H1 (cell line): ENCODE data around the gene NR1I3. TPM values are rescaled to one million over a fixed set of nuclear protein-coding genes. Genes with fewer than 3 reads are reported as not detected.

Experiments
- CTCF ChIA-PET: fragments of 300-600 bp; sonication (Branson Sonifier 250); formaldehyde crosslinking; loops from one replicate; lab custom pipeline; 2021; ENCODE audit not compliant: partially characterized antibody; lab: Charles Lee
- POLR2A ChIA-PET: fragments of 300-600 bp; sonication (Branson Sonifier 250); formaldehyde crosslinking; loops from one replicate; lab custom pipeline; 2021; ENCODE audit warnings: inconsistent platforms; ENCODE audit not compliant: partially characterized antibody; lab: Charles Lee
- DNase-seq, 2 experiments: peaks; one replicate each; pipeline versions ENCODE4 v3.0.0 to v3.0.0-alpha.2; 2010 to 2022; ENCODE audit warnings: low spot score in 2 of 2, low read depth in 1 of 2, mixed read lengths in 1 of 2
- FAIRE-seq: peaks from 2 replicates; lab custom pipeline; 2011; peaks lifted over from hg19 to GRCh38; lab: Jason Lieb, UNC
- H2AFZ ChIP-seq: 2 replicates; pipeline ENCODE4 v1.8.1; 2012; ENCODE audit warnings: low read length, inconsistent platforms
- H2AK5ac ChIP-seq: 2 replicates; pipeline ENCODE4 v1.6.1; 2013; ENCODE audit warnings: low read depth, low read length
- H2BK120ac ChIP-seq: replicated peaks from 2 replicates; pipeline ENCODE3; 2013; ENCODE audit warnings: low read depth, low read length, inconsistent platforms
- H2BK12ac ChIP-seq: 2 replicates; pipeline ENCODE4 v1.6.1; 2013; ENCODE audit warnings: low read depth, low read length
- H2BK15ac ChIP-seq: 2 replicates; pipeline ENCODE4 v1.6.1; 2013; ENCODE audit warnings: low read length
- H2BK20ac ChIP-seq: 2 replicates; pipeline ENCODE4 v1.6.1; 2013; ENCODE audit warnings: low read length
- H2BK5ac ChIP-seq: 2 replicates; pipeline ENCODE4 v1.6.1; 2013; ENCODE audit warnings: low read depth, low read length
- H3K14ac ChIP-seq: 2 replicates; pipeline ENCODE4 v1.6.1; 2013; ENCODE audit warnings: inconsistent platforms; ENCODE audit not compliant: insufficient read length
- H3K18ac ChIP-seq: 2 replicates; pipeline ENCODE4 v1.6.1; 2013; ENCODE audit warnings: low read length; ENCODE audit errors: extremely low read depth
- H3K23ac ChIP-seq: 2 replicates; pipeline ENCODE4 v1.6.1; 2013; ENCODE audit warnings: inconsistent platforms; ENCODE audit not compliant: insufficient read length
- H3K23me2 ChIP-seq: 2 replicates; pipeline ENCODE4 v1.6.1; 2013; ENCODE audit warnings: low read depth, low read length
- H3K27ac ChIP-seq: 2 replicates; pipeline ENCODE4 v1.6.1; 2011; ENCODE audit warnings: low read depth, low read length, inconsistent platforms
- H3K27me3 ChIP-seq, 4 experiments: replicated peaks in 1 of 4; 1 replicate in 1 of 4; 2 replicates in 3 of 4; pipeline versions ENCODE4 v1.6.1 to v1.8.1; 2011 to 2013; ENCODE audit warnings: low read length in 3 of 4, mild to moderate bottlenecking in 3 of 4, inconsistent platforms in 2 of 4, mixed read lengths in 2 of 4, moderate library complexity in 1 of 4; ENCODE audit not compliant: control insufficient read depth in 3 of 4, insufficient read depth in 3 of 4; ENCODE audit errors: extremely low read depth in 1 of 4
- H3K36me3 ChIP-seq, 4 experiments: 2 replicates each; pipeline versions ENCODE4 v1.6.1 to v1.8.1; 2011 to 2013; ENCODE audit warnings: mild to moderate bottlenecking in 4 of 4, low read length in 3 of 4, moderate library complexity in 2 of 4, control low read depth in 1 of 4, inconsistent platforms in 1 of 4; ENCODE audit not compliant: insufficient read depth in 4 of 4, control insufficient read depth in 2 of 4
- H3K4ac ChIP-seq: replicated peaks from 2 replicates; pipeline ENCODE3; 2013; ENCODE audit warnings: low read length, low read depth, mixed read lengths, inconsistent platforms; ENCODE audit not compliant: insufficient read length
- H3K4me1 ChIP-seq, 4 experiments: replicated peaks in 1 of 4; 1 replicate in 1 of 4; 2 replicates in 3 of 4; pipeline versions ENCODE4 v1.6.1 to v1.8.1; 2011 to 2013; ENCODE audit warnings: low read length in 3 of 4, inconsistent platforms in 2 of 4, mixed read lengths in 1 of 4; ENCODE audit not compliant: insufficient read depth in 4 of 4, control insufficient read depth in 3 of 4
- H3K4me2 ChIP-seq, 2 experiments: 2 replicates each; pipeline versions ENCODE4 v1.6.1 to v1.8.1; 2011 to 2013; ENCODE audit warnings: low read depth in 2 of 2, low read length in 2 of 2, control low read depth in 1 of 2, inconsistent platforms in 1 of 2, mild to moderate bottlenecking in 1 of 2; ENCODE audit not compliant: insufficient read depth in 1 of 2
- H3K4me3 ChIP-seq, 4 experiments: fragments of 200-600, 300-600 bp in 1 of 4; sonication (generic), shearing (Covaris generic), sonication (Bioruptor Twin) in 1 of 4; 2 replicates each; pipeline versions ENCODE4 v1.5.1 to v1.8.1; 2011 to 2016; ENCODE audit warnings: low read length in 4 of 4, low read depth in 3 of 4, control low read depth in 2 of 4, inconsistent platforms in 2 of 4, mild to moderate bottlenecking in 2 of 4, mixed read lengths in 1 of 4, moderate library complexity in 1 of 4; ENCODE audit not compliant: insufficient read depth in 2 of 4; ENCODE audit errors: extremely low read depth in 1 of 4
- H3K56ac ChIP-seq: replicated peaks from 2 replicates; pipeline ENCODE3; 2013; ENCODE audit warnings: low read depth, mild to moderate bottlenecking, mixed read lengths, low read length, inconsistent platforms; ENCODE audit not compliant: insufficient read length
- H3K79me1 ChIP-seq: 2 replicates; pipeline ENCODE4 v1.6.1; 2013; ENCODE audit warnings: low read depth, low read length, control low read depth
- H3K79me2 ChIP-seq, 2 experiments: 2 replicates each; pipeline versions ENCODE4 v1.6.1 to v1.8.1; 2012 to 2013; ENCODE audit warnings: low read length in 2 of 2, mild to moderate bottlenecking in 2 of 2, inconsistent platforms in 1 of 2; ENCODE audit not compliant: insufficient read depth in 2 of 2, control insufficient read depth in 1 of 2
- H3K9ac ChIP-seq, 4 experiments: replicated peaks in 1 of 4; 1 replicate in 1 of 4; 2 replicates in 3 of 4; pipeline versions ENCODE4 v1.6.1 to v1.8.1; 2011 to 2013; ENCODE audit warnings: low read depth in 3 of 4, low read length in 3 of 4, control low read depth in 2 of 4, mild to moderate bottlenecking in 2 of 4, moderate library complexity in 2 of 4, inconsistent platforms in 1 of 4; ENCODE audit errors: extremely low read depth in 1 of 4
- H3K9me3 ChIP-seq, 2 experiments: 2 replicates each; pipeline versions ENCODE4 v1.6.1 to v1.8.1; 2012 to 2013; ENCODE audit warnings: mild to moderate bottlenecking in 2 of 2, moderate library complexity in 2 of 2, control low read depth in 1 of 2, inconsistent platforms in 1 of 2, low read depth in 1 of 2, low read length in 1 of 2, mixed read lengths in 1 of 2; ENCODE audit not compliant: insufficient read depth in 2 of 2
- H4K20me1 ChIP-seq, 2 experiments: replicated peaks in 1 of 2; 2 replicates each; pipeline versions ENCODE3 to v1.8.1; 2011 to 2013; ENCODE audit warnings: inconsistent platforms in 2 of 2, low read length in 2 of 2, mild to moderate bottlenecking in 1 of 2; ENCODE audit not compliant: insufficient read depth in 2 of 2, control insufficient read depth in 1 of 2
- H4K5ac ChIP-seq: 2 replicates; pipeline ENCODE4 v1.6.1; 2013; ENCODE audit warnings: low read length, low read depth, mixed read lengths, inconsistent platforms; ENCODE audit not compliant: insufficient read length
- H4K8ac ChIP-seq: 2 replicates; pipeline ENCODE4 v1.8.0; 2013; ENCODE audit warnings: mild to moderate bottlenecking, moderate library complexity, low read length, inconsistent platforms; ENCODE audit not compliant: insufficient read depth; ENCODE audit errors: extremely low read depth
- H4K91ac ChIP-seq: replicated peaks from 2 replicates; pipeline ENCODE3; 2013; ENCODE audit warnings: low read length, mixed read lengths, inconsistent platforms; ENCODE audit not compliant: insufficient read length
- ASH2L ChIP-seq: fragments of 200-600, 300-600 bp; sonication (generic); IDR thresholded peaks from one replicate; pipeline ENCODE4 v1.7.1; 2017; ENCODE audit warnings: low read length
- BRCA1 ChIP-seq: IDR thresholded peaks from 2 replicates; pipeline ENCODE4 v1.6.1; 2012; ENCODE audit warnings: low read depth, low read length, improper control_type of control experiment
- CREB1 ChIP-seq: IDR thresholded peaks from 2 replicates; pipeline ENCODE4 v1.6.1; 2012; ENCODE audit warnings: inconsistent platforms
- EGR1 ChIP-seq: IDR thresholded peaks from 2 replicates; pipeline ENCODE4 v1.6.1; 2011; ENCODE audit warnings: low read depth, low read length, borderline replicate concordance
- GTF2F1 ChIP-seq: IDR thresholded peaks from 2 replicates; pipeline ENCODE4 v1.6.1; 2012; ENCODE audit warnings: low read depth, low read length, improper control_type of control experiment, borderline replicate concordance
- JUN ChIP-seq: IDR thresholded peaks from 2 replicates; pipeline ENCODE4 v1.6.1; 2011; ENCODE audit warnings: low read depth, mild to moderate bottlenecking, improper control_type of control experiment, low read length
- RBBP5 ChIP-seq: IDR thresholded peaks from 2 replicates; pipeline ENCODE4 v1.7.1; 2012; ENCODE audit warnings: low read depth, mild to moderate bottlenecking, inconsistent platforms, low read length, moderate library complexity, borderline replicate concordance
- RFX5 ChIP-seq: IDR thresholded peaks from 2 replicates; pipeline ENCODE4 v1.6.1; 2011; ENCODE audit warnings: low read depth, low read length, improper control_type of control experiment, borderline replicate concordance
- RNF2 ChIP-seq: fragments of 200-900, 300-1000 bp; sonication (generic); IDR thresholded peaks from 2 replicates; pipeline ENCODE4 v1.7.1; 2016; ENCODE audit warnings: borderline replicate concordance, low read depth, mild to moderate bottlenecking, antibody characterized with exemption, low read length; ENCODE audit not compliant: poor library complexity, severe bottlenecking; ENCODE audit errors: missing control alignments
- TAF1 ChIP-seq: IDR thresholded peaks from 2 replicates; pipeline ENCODE4 v1.6.1; 2011; ENCODE audit warnings: mild to moderate bottlenecking, low read depth, low read length
- WGBS, 2 experiments: shearing (Covaris generic) in 1 of 2; methylation state at CpG; one replicate each; pipeline versions ENCODE4 v1.1.6 to v1.1.7; 2013 to 2015; ENCODE audit warnings: low lambda C conversion rate in 2 of 2, mixed read lengths in 2 of 2, inconsistent platforms in 1 of 2, low coverage in 1 of 2, missing lambda C conversion rate in 1 of 2; ENCODE audit not compliant: insufficient replicate concordance in 2 of 2, insufficient coverage in 1 of 2, insufficient read length in 1 of 2; ENCODE audit errors: extremely low coverage in 1 of 2, missing lambda C conversion rate in 1 of 2; 5-methylcytosine and 5-hydroxymethylcytosine counted together
- polyA plus RNA-seq, 7 experiments: library from polyadenylated mRNA; depleted of rRNA in 3 of 7; stranded (reverse) in 5 of 7; unstranded in 2 of 7; fragments of >200 nt in 5 of 7; fragments of 200-250 nt in 2 of 7; gene quantifications; 1 replicate in 5 of 7; 2 replicates in 1 of 7; 4 replicates in 1 of 7; pipeline versions ENCODE4 v1.2.1 to v1.2.3, GENCODE V29; 2011 to 2013; ENCODE audit warnings: missing spikeins in 2 of 7, mixed read lengths in 2 of 7
- total RNA-seq: library from RNA; stranded (reverse); fragmentation: NEBNext Ultra II Directional; extraction: Animal tissue kit (Norgen Biotek cat#: 25700); gene quantifications from 2 replicates; pipeline ENCODE4 v1.2.1, GENCODE V29; 2021

Gene NR1I3
- total and polyA plus RNA-seq, 2 of the 8 experiments (the other 6 are each of a cell fraction or from before 2014, with no cell fraction given) = not detected

GRCh38 chr1:161196521-161197451 lies 41.2 kb downstream of the NR1I3 start:
- Histone ChIP-seq H2BK15ac (peak overlapping the region; percentile 88; the same call in 1 of the 2 replicates), H3K27me3 (no peaks in the 10 kb centered on the region; a peak in 1 of 7 replicates), H3K4ac (peak overlapping the region; percentile 34), H4K91ac (peak overlapping the region; percentile 0), H3K9me3 (no peaks in the 10 kb centered on the region), H3K4me1 (peaks cover 21 to 52% (median 47%) of the 10 kb centered on the region in 4 experiments), H3K23ac (no peak overlapping the region), H3K36me3 (peaks cover under 1 to 5% (median 4%) of the 10 kb centered on the region in 4 experiments; a peak in 5 of 8 replicates), H2AK5ac (peak overlapping the region; percentile 54), H4K5ac (peak overlapping the region; percentile 33), H3K27ac (no peak overlapping the region; the same call in 1 of the 2 replicates), H3K79me2 (peaks cover 0 to 5% of the 10 kb centered on the region in 2 experiments; a peak in 1 of 4 replicates), H3K4me3 (peak overlapping the region in 3 of 4 experiments; percentile 4 to 51 (median 12); a peak in 4 of 8 replicates), H3K56ac (no peak overlapping the region), H4K8ac (peak overlapping the region; percentile 73; the same call in 1 of the 2 replicates), H2BK12ac (peak overlapping the region; percentile 5; the same call in 1 of the 2 replicates), H3K79me1 (peaks cover 6% of the 10 kb centered on the region; the same call in 1 of the 2 replicates), H2BK20ac (no peak overlapping the region), H3K4me2 (peak overlapping the region; percentile 67 to 80), H3K23me2 (peaks cover 11% of the 10 kb centered on the region; the same call in 1 of the 2 replicates), H3K9ac (peak overlapping the region in 2 of 4 experiments; percentile 11 to 28; a peak in 1 of 7 replicates), H4K20me1 (no peaks in the 10 kb centered on the region), H2BK5ac (peak overlapping the region; percentile 67), H3K14ac (no peak overlapping the region), H2BK120ac (no peak overlapping the region), H2AFZ (no peak overlapping the region), H3K18ac (peak overlapping the region; percentile 75; the same call in 1 of the 2 replicates)
- CTCF ChIA-PET = interaction anchor here (0.6 to 17.6 kb wide), 9 partner anchors 10 to 632 kb away, joined by 3 to 427 read pairs (median 4); partner anchors contain the start of genes APOA2, B4GALT3, FCER1G and TOMM40L
- no peak for FAIRE-seq
- POLR2A ChIA-PET = interaction anchor here (0.7 to 1.6 kb wide), 6 partner anchors 10 to 171 kb away, joined by 3 to 4 read pairs (median 3); partner anchors contain the start of genes CFAP126 and FCER1G
- DNase-seq = no peak
- WGBS, 2 experiments = 85% methylated on average over 27 of the region's 27 CpGs; no CpG with 5 or more reads in 1 of the 2 experiments
- TF ChIP-seq EGR1 (no peak), CREB1 (no peak), TAF1 (0 out of 2 replicates have a peak, but pooled peaks have one; percentile 39), ASH2L (peak; percentile 61), RBBP5 (peak; percentile 57; the same call in 1 of the 2 replicates), RFX5 (no peak), RNF2 (no peak), GTF2F1 (no peak), JUN (no peak), BRCA1 (no peak)
